ENCODE data around the gene ADAM12.

GRCh38 chr10:126317751-126318150 lies 70.5 kb downstream of the ADAM12 start:
- TF ChIP-seq SP1 (IDR thresholded peaks at IDR 0.05) (no peak), SP1 (CRISPR knock-in tag; IDR thresholded peaks at IDR 0.05) (no peak), CTCF (CRISPR knock-in tag; IDR thresholded peaks at IDR 0.05) (no peak), MYC (CRISPR knock-in tag; IDR thresholded peaks at IDR 0.05; ENCODE audit: borderline replicate concordance) (no peak), YY1 (IDR thresholded peaks at IDR 0.05; ENCODE audit: insufficient read depth, insufficient replicate concordance, low read depth, low read length) (no peak)
